ENCODE results near the gene LLPH.

Gene LLPH

DNA sequence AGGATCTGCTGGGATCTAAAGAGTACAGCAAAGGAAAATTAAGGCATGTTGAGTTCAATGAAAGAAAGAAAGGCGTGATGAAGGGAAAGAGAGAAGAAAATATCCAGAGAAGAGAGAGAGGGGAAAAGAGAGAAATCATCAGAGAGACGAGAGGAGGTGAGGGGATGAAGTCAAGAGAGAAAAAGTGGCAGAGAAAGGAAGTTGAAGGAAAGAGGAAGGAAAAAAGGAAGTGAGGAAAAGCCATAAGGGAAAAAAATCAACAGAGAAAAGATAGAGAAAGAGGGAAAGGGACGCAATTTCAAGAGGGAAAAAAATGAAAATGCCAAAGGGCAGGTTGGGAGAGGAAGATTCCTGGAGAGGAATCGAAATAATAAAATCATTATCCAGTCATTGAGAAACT, 40.4 kb downstream of the LLPH start:
- ChIA-PET POLR2A (ENCODE audit: low non-redundant PET) (no interaction called here), CTCF (no interaction called here)
- H3K27ac ChIP-seq, result no peak overlapping the region
- no peak for DNase-seq (ENCODE audit: low spot score)
- TF ChIP-seq, protein P1, sequence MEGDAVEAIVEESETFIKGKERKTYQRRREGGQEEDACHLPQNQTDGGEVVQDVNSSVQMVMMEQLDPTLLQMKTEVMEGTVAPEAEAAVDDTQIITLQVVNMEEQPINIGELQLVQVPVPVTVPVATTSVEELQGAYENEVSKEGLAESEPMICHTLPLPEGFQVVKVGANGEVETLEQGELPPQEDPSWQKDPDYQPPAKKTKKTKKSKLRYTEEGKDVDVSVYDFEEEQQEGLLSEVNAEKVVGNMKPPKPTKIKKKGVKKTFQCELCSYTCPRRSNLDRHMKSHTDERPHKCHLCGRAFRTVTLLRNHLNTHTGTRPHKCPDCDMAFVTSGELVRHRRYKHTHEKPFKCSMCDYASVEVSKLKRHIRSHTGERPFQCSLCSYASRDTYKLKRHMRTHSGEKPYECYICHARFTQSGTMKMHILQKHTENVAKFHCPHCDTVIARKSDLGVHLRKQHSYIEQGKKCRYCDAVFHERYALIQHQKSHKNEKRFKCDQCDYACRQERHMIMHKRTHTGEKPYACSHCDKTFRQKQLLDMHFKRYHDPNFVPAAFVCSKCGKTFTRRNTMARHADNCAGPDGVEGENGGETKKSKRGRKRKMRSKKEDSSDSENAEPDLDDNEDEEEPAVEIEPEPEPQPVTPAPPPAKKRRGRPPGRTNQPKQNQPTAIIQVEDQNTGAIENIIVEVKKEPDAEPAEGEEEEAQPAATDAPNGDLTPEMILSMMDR (conservative IDR thresholded peaks at IDR 0.05; ENCODE audit: low read depth), result no peak

DNA sequence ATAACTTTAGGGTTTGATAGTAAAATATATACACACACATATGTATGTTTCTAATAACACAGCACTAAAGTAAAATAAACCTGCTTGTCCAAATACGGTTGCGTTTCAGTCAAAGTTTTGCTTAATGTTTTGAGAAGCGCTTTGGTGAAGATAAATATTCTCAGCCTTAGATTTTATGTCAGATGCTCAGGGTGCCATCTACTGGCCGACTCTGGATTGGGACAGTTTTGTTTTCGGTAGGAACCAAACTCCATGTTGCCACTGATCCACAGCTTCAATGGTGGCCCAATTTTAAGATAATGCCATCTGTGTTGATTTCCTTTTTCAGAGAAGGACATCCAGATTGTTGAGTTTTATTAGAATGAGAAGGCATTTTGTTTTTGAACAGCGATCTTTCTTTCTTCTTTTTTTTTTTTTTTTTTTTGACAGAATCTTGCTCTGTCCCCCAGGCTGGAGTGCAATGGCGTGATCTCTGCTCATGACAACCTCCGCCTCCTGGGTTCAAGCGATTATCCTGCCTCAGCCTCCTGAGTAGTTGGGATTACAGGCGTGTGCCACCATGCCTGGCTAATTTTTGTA, 43.1 kb downstream of the LLPH start:
- no peak overlapping the region for H3K27ac ChIP-seq
- CTCF ChIA-PET, result interaction anchor here (0.6 to 1.4 kb wide), 11 partner anchors 9 to 1820 kb away, joined by 3 to 4 read pairs (median 3); no protein-coding TSS in a partner anchor
- TF ChIP-seq, protein P1 (conservative IDR thresholded peaks at IDR 0.05; ENCODE audit: low read depth), result peak; percentile 89
- peak; percentile 55 for DNase-seq (ENCODE audit: low spot score)
- POLR2A ChIA-PET (ENCODE audit: low non-redundant PET), result interaction anchor here (0.7 kb wide), 1 partner anchor 263 kb away, joined by 10 read pairs; the partner anchor contains the start of gene HMGA2

DNA sequence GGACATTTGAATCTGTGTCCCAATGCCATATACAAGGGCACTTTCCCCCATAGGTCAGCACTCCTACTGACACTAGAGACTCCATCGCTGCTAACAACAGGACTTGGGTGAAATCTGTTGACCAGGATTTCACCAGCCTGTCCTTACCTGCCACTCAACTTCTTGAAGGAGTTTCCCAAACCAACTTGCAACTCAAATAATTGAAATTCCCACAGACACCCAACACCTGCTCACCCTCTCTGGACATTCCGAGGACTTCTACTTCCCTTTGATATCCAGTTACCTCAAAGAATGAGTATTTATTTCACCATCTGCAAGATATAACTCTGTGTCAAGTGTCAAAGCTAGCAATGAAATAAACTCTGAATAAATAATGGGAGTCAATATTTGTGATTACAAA, 44.6 kb downstream of the LLPH start:
- POLR2A ChIA-PET (ENCODE audit: low non-redundant PET), result no interaction called here
- TF ChIP-seq, protein P1 (conservative IDR thresholded peaks at IDR 0.05; ENCODE audit: low read depth), result no peak
- no peak overlapping the region for H3K27ac ChIP-seq
- no peak for DNase-seq (ENCODE audit: low spot score)
- CTCF ChIA-PET, result interaction anchor here (0.7 to 0.8 kb wide), 2 partner anchors 352 to 757 kb away, joined by 3 read pairs; no protein-coding TSS in a partner anchor

DNA sequence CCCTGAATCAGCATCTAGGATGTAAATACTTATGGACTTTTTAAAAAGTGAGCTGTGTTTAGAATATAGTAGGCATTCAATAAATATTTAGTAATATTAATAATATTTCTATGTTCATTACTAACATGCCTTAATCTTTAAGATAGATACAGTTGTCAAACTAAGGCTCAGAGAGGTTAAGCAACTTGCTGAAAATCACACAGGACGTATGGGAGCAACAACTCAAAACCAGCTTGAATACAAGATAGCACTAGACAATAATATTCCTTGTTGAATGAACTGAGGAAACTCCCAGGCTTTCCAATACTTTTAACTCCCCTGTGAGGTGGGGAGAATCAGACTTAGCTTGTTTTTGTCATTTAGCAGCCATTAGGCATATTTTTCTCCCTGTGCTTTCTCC, 45.3 kb downstream of the LLPH start:
- CTCF ChIA-PET, result no interaction called here
- no peak overlapping the region for H3K27ac ChIP-seq
- TF ChIP-seq, protein P1 (conservative IDR thresholded peaks at IDR 0.05; ENCODE audit: low read depth), result no peak
- no peak for DNase-seq (ENCODE audit: low spot score)
- POLR2A ChIA-PET (ENCODE audit: low non-redundant PET), result no interaction called here

DNA sequence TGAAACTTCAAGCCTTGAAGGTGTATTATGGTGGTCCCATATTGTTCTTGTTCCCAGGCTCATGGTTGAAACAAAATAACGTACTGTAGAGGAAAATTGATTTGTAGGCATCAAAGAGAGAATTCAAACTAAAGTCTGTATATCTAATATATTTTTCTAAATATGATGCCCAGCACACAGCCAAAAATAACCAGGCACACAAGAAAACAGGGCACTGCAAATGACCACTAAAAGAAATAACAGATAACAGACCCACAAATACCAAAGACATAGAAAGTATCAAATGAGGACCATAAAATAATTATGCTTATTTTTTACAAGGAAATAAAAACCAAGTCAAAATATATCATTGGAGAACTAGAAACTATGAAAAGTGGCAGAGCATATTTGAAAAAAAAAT, 46.8 kb downstream of the LLPH start:
- POLR2A ChIA-PET (ENCODE audit: low non-redundant PET), result no interaction called here

DNA sequence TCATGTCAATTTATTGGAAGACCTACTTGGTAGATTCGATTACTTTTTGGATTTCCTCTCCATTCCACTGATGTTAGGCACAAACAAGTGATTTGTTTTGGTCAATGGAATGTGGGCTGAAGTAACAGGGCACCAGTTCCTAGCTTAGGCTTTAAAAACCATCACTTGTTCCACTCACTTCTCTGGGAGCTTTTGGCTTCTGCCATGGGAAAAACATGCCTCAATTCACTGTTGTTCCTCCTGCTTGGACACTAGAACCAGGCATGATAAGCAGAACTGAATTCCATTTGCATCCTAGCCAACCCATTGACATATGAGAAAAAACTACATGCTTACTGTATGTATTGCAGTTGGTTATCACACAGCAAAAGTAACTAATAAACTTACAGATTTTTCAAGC, 47.8 kb downstream of the LLPH start:
- H3K27ac ChIP-seq, result no peak overlapping the region
- ChIA-PET POLR2A (ENCODE audit: low non-redundant PET) (no interaction called here), CTCF (no interaction called here)
- TF ChIP-seq, protein P1 (conservative IDR thresholded peaks at IDR 0.05; ENCODE audit: low read depth), result no peak
- no peak for DNase-seq (ENCODE audit: low spot score)

More for the DNA sequence above, 46.8 kb downstream of the LLPH start:
- no peak overlapping the region for H3K27ac ChIP-seq
- no peak for DNase-seq (ENCODE audit: low spot score)
- TF ChIP-seq, protein P1 (conservative IDR thresholded peaks at IDR 0.05; ENCODE audit: low read depth), result no peak
- CTCF ChIA-PET, result no interaction called here

Measured in RWPE1 (cell line).